Right renal cortex interstitium (tissue), 3 donors: ENCODE results near the gene RAB4B. TPM values are rescaled to one million over a fixed set of nuclear protein-coding genes. Genes with fewer than 3 reads are reported as not detected.
"Not testable (repeated sequence)": the region's sequence is repeated elsewhere in the genome, so short reads cannot be mapped to it uniquely, and the experiment has no call there.

Experiments
- DNase-seq, 3 donors: peaks; one replicate each; pipeline ENCODE4 v3.0.0-alpha.2; 2013; ENCODE audit warnings: low read depth in 3 of 3, low spot score in 2 of 3
- polyA plus RNA-seq, 3 donors: library from polyadenylated mRNA; unstranded; fragments of 120-200 nt; gene quantifications; one replicate each; pipeline ENCODE4 v1.2.1, GENCODE V29; 2013; ENCODE audit not compliant: insufficient read length in 3 of 3

Gene RAB4B
- polyA plus RNA-seq, 3 donors: 7.5 to 9.0 (median 8.8) TPM

DNA sequence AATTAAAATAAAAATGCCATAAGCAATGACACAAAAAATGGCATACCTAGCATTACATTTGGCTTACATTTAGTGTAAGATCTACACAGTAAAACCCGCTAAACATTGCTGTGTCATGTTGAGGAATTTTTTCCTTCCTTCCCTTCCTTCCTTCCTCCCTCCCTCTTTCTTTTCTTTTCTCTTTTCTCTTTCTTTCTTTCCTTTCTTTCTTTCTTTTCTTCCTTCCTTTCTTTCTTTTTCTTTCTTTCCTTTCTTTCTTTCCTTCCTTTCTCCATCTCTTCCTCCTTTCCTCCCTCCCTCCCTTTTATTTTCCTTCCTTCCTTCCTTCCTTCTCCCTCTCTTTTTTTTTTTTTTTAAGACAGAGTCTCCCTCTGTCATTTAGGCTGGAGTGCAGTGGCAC is 60.4 kb downstream of the RAB4B start:
- not testable (repeated sequence) for DNase-seq

DNA sequence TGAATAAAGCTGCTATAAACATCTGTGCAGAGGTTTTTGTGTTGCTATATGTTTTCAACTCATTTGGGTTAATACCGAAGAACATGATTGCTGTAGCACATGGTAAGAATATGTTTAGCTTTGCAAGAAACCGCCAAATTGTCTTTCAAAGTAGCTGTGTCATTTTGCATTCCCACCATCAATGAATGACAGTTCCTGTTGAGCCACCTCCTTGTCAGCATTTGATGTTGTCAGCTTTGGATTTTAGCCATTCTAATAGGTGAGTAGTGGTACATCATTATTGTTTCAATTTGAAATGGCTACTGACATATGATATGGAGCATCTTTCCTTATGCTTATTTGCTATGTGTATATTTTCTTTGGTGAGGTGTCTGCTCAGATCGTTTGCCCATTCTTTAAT is 64.0 kb downstream of the RAB4B start:
- not testable (repeated sequence) for DNase-seq

DNA sequence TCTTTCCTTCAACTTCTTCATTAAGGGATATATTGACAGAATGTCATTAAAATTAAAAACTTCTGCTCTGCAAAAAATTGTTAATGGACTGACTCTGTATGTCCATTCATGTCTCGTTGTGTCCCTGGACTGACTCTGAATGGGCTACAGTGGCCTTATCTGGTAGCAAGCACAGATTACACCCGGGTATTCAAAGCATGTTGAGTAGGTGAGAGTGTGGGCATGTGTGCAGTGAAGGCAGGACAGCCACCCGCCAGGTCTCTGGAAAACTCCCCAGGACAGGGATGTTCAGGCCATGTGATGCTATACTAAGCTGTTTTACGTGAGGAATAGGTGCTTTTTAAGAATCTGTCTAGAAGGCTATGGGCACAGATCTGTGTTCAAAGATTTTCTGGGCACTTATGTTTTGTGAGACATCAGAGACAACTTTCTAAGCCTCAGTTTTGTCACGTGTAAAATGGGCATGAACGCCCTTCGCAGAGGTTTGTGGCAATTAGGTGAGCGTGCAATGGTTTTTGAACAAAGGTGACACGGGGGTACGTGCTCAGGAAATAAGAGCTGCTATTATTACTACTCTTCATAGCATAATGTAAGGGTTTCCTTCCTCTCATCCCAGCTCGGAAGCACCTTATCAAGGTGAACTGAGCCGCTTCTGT is 65.1 kb downstream of the RAB4B start:
- DNase-seq: not testable (repeated sequence)

DNA sequence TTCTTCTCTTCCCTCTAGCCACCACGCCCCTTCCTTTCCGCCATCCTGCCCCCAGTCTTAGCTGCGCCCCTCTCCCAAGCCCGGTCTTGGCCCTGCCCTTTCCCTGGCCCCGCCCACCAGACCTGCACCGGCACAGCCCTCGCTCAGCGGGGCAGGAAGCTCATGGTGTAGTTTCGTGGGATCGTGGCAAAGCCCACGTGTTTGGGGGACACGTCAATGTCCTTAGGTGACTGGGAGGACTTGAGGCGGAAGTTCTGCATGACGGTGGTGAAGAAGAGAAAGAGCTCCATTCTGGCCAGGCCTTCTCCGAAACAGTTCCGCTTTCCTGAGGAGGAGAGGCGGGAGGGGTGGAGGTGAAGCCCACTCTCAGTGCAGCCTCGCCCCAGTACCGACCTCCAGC is 65.6 kb downstream of the RAB4B start:
- DNase-seq: not testable (repeated sequence)

Other genes with a start within 250 kb of the RAB4B start
- gene SHKBP1, start 201.4 kb upstream of the RAB4B start, polyA plus RNA-seq: 10 to 100 TPM; 31.2 to 43.4 (median 40.5) TPM
- 100 to 1,000 TPM; 146 to 189 (median 159) TPM for gene LTBP4, start 176.9 kb upstream of the RAB4B start, polyA plus RNA-seq
- gene NUMBL, start 87.6 kb upstream of the RAB4B start, polyA plus RNA-seq: 1 to 10 TPM; 8.0 to 9.5 (median 8.6) TPM
- 10 to 100 TPM; 30.3 to 32.6 (median 30.9) TPM for gene COQ8B, start 61.4 kb upstream of the RAB4B start, polyA plus RNA-seq
- gene ITPKC, start 61.1 kb upstream of the RAB4B start, polyA plus RNA-seq: 10 to 100 TPM; 13.3 to 15.5 (median 13.5) TPM
- gene ACTMAP, start 27.8 kb upstream of the RAB4B start, polyA plus RNA-seq: 10 to 100 TPM; 13.6 to 14.0 (median 13.6) TPM
- 100 to 1,000 TPM in 2 of 3 donors, 10 to 100 TPM in 1; 95.6 to 114 (median 103) TPM for gene SNRPA, start 27.0 kb upstream of the RAB4B start, polyA plus RNA-seq
- gene MIA, start 2.7 kb upstream of the RAB4B start, polyA plus RNA-seq: 1 to 10 TPM in 1 of 3 donors, under 1 TPM in 2; 0.31 to 1.6 (median 0.69) TPM
- 10 to 100 TPM; 61.8 to 66.8 (median 63.3) TPM for gene EGLN2, start 20.9 kb downstream of the RAB4B start, polyA plus RNA-seq
- under 1 TPM in 1 of 3 donors, not detected in 2; 0.14 TPM for gene CYP2A6, start 72.2 kb downstream of the RAB4B start, polyA plus RNA-seq
- under 1 TPM in 1 of 3 donors, not detected in 2; 0.19 TPM for gene CYP2A7, start 104.0 kb downstream of the RAB4B start, polyA plus RNA-seq
- 1 to 10 TPM; 2.0 to 2.8 (median 2.1) TPM for gene CYP2B6, start 213.0 kb downstream of the RAB4B start, polyA plus RNA-seq